DMS 273 (cell line): ENCODE results near the gene MRPS14.

Source experiments
- DNase-seq: peaks from one replicate; lab custom pipeline; 2025; ENCODE audit not compliant: unreplicated experiment; lab: John Stamatoyannopoulos, UW

The MRPS14 gene

GRCh38 chr1:174988986-174989385 is 34.2 kb downstream of the MRPS14 start:
- DNase-seq: no peak

- no peak for DNase-seq
Observed at GRCh38 chr1:174988539-174988938, 34.7 kb downstream of the MRPS14 start.

- no peak for DNase-seq
Observed at GRCh38 chr1:174984952-174985351, 38.3 kb downstream of the MRPS14 start.

- DNase-seq: peak; percentile 71
Observed at GRCh38 chr1:174982971-174983689, 40.1 kb downstream of the MRPS14 start.

GRCh38 chr1:174976436-174977108 is 46.7 kb downstream of the MRPS14 start:
- DNase-seq: no peak

GRCh38 chr1:174975764-174976163 is 47.5 kb downstream of the MRPS14 start:
- DNase-seq: no peak

- DNase-seq: peak; percentile 91
Observed at GRCh38 chr1:174974711-174975119, 48.5 kb downstream of the MRPS14 start.

- no peak for DNase-seq
Observed at GRCh38 chr1:174971902-174972301, 51.3 kb downstream of the MRPS14 start.

GRCh38 chr1:174971466-174971865 is 51.8 kb downstream of the MRPS14 start:
- DNase-seq: no peak

GRCh38 chr1:174969977-174970376 is 53.2 kb downstream of the MRPS14 start:
- DNase-seq: no peak

- no peak for DNase-seq
Observed at GRCh38 chr1:174968750-174969244, 54.4 kb downstream of the MRPS14 start.

- no peak for DNase-seq
Observed at GRCh38 chr1:174967845-174968705, 55.1 kb downstream of the MRPS14 start.

- DNase-seq: no peak
Observed at GRCh38 chr1:174966008-174966572, 57.1 kb downstream of the MRPS14 start.

- DNase-seq: peak; percentile 13
Observed at GRCh38 chr1:174965362-174966007, 57.7 kb downstream of the MRPS14 start.

- peak; percentile 43 for DNase-seq
Observed at GRCh38 chr1:174964972-174965361, 58.3 kb downstream of the MRPS14 start.

- peak; percentile 18 for DNase-seq
Observed at GRCh38 chr1:174964261-174964971, 58.8 kb downstream of the MRPS14 start.

GRCh38 chr1:174963529-174964125 is 59.6 kb downstream of the MRPS14 start:
- DNase-seq: peak; percentile 80
